Keratinocyte (primary cell): ENCODE measurements around the gene THAP3. TPM values are rescaled to one million over a fixed set of nuclear protein-coding genes. Genes with fewer than 3 reads are reported as not detected.

Source experiments
- DNase-seq: peaks from one replicate; pipeline ENCODE4 v3.0.0-alpha.2; 2011; ENCODE audit warnings: low read depth, missing footprints, low spot score
- FAIRE-seq: peaks from 2 replicates; lab custom pipeline; 2011; peaks lifted over from hg19 to GRCh38; lab: Jason Lieb, UNC
- H2AFZ ChIP-seq: 2 replicates; pipeline ENCODE4 v1.6.0; 2012; ENCODE audit warnings: low read length, control low read depth, inconsistent platforms; ENCODE audit not compliant: control insufficient read depth
- H3K27ac ChIP-seq: 2 replicates; pipeline ENCODE4 v1.5.1; 2011; ENCODE audit warnings: low read length; ENCODE audit not compliant: control insufficient read depth, insufficient read depth
- H3K27me3 ChIP-seq: 3 replicates; pipeline ENCODE4 v1.6.0; 2011; ENCODE audit warnings: low read length; ENCODE audit not compliant: control insufficient read depth, insufficient read depth; ENCODE audit errors: extremely low read depth
- H3K36me3 ChIP-seq, 2 experiments: 2 replicates in 1 of 2; 3 replicates in 1 of 2; pipeline ENCODE4 v1.5.1; 2011; ENCODE audit warnings: low read length in 2 of 2, mild to moderate bottlenecking in 1 of 2; ENCODE audit not compliant: control insufficient read depth in 2 of 2, insufficient read depth in 2 of 2; ENCODE audit errors: extremely low read depth in 1 of 2
- H3K4me1 ChIP-seq: 3 replicates; pipeline ENCODE4 v1.5.1; 2011; ENCODE audit warnings: low read length; ENCODE audit not compliant: control insufficient read depth, insufficient read depth; ENCODE audit errors: extremely low read depth
- H3K4me2 ChIP-seq: 3 replicates; pipeline ENCODE4 v1.6.0; 2011; ENCODE audit warnings: low read depth, low read length; ENCODE audit not compliant: control insufficient read depth, insufficient read depth; ENCODE audit errors: extremely low read depth
- H3K4me3 ChIP-seq, 3 experiments: fragments of 200-600 bp in 1 of 3; sonication (generic) in 1 of 3; 2 replicates in 2 of 3; 3 replicates in 1 of 3; pipeline ENCODE4 v1.5.1; 2011 to 2016; ENCODE audit warnings: low read length in 3 of 3, mild to moderate bottlenecking in 3 of 3, control low read depth in 2 of 3, inconsistent platforms in 1 of 3, low read depth in 1 of 3, mixed read lengths in 1 of 3, mixed run types in 1 of 3, moderate library complexity in 1 of 3; ENCODE audit not compliant: control insufficient read depth in 2 of 3, insufficient read depth in 2 of 3; ENCODE audit errors: extremely low read depth in 1 of 3
- H3K79me2 ChIP-seq: 2 replicates; pipeline ENCODE4 v1.6.0; 2012; ENCODE audit warnings: low read length; ENCODE audit not compliant: control insufficient read depth, insufficient read depth
- H3K9ac ChIP-seq: 3 replicates; pipeline ENCODE4 v1.6.0; 2011; ENCODE audit warnings: low read length; ENCODE audit not compliant: control insufficient read depth, insufficient read depth; ENCODE audit errors: extremely low read depth
- H3K9me1 ChIP-seq: 3 replicates; pipeline ENCODE4 v1.6.0; 2011; ENCODE audit warnings: low read length; ENCODE audit not compliant: control insufficient read depth, insufficient read depth; ENCODE audit errors: extremely low read depth
- H3K9me3 ChIP-seq: 2 replicates; pipeline ENCODE4 v1.5.1; 2012; ENCODE audit warnings: low read depth, low read length; ENCODE audit not compliant: control insufficient read depth
- H4K20me1 ChIP-seq: 3 replicates; pipeline ENCODE4 v1.6.0; 2011; ENCODE audit warnings: low read length; ENCODE audit not compliant: control insufficient read depth, insufficient read depth; ENCODE audit errors: extremely low read depth
- EZH2 ChIP-seq: IDR thresholded peaks from one replicate; pipeline ENCODE4 v1.6.1; 2012; ENCODE audit warnings: inconsistent platforms, mild to moderate bottlenecking, low read length, moderate library complexity
- dilution Hi-C: fragments of 300-500 bp; cut with MboI; formaldehyde crosslinking; loops from one replicate; pipeline ENCODE4 v1.7.0; 2020; ENCODE audit warnings: low sequenced_read_pairs; ENCODE audit not compliant: extremely low pct_ligation_motif_present
- polyA plus RNA-seq, 5 experiments: library from polyadenylated mRNA; depleted of rRNA in 3 of 5; stranded (reverse) in 3 of 5; stranded (forward) in 1 of 5; unstranded in 1 of 5; fragments of >200 nt; gene quantifications; 1 replicate in 1 of 5; 2 replicates in 3 of 5; 3 replicates in 1 of 5; pipeline versions ENCODE4 v1.2.1 to v1.2.3, GENCODE V29; 2011 to 2012; ENCODE audit warnings: missing spikeins in 2 of 5, low read depth in 1 of 5, low replicate concordance in 1 of 5
- TF ChIP-seq, protein P1 (sequence below), 3 experiments: IDR thresholded peaks in 1 of 3; conservative IDR thresholded peaks in 1 of 3; optimal IDR thresholded peaks in 1 of 3; 2 replicates in 2 of 3; 3 replicates in 1 of 3; pipeline versions ENCODE3 to v1.5.1; 2011; ENCODE audit warnings: low read length in 3 of 3, mild to moderate bottlenecking in 3 of 3, moderate library complexity in 2 of 3, control low read depth in 1 of 3, inconsistent platforms in 1 of 3; ENCODE audit not compliant: insufficient read depth in 2 of 3; ENCODE audit errors: extremely low read depth in 1 of 3

Gene THAP3
- polyA plus RNA-seq, 1 donor (not counting 4 experiments of a cell fraction or from before 2014, with no cell fraction given) = 5.1 TPM

DNA sequence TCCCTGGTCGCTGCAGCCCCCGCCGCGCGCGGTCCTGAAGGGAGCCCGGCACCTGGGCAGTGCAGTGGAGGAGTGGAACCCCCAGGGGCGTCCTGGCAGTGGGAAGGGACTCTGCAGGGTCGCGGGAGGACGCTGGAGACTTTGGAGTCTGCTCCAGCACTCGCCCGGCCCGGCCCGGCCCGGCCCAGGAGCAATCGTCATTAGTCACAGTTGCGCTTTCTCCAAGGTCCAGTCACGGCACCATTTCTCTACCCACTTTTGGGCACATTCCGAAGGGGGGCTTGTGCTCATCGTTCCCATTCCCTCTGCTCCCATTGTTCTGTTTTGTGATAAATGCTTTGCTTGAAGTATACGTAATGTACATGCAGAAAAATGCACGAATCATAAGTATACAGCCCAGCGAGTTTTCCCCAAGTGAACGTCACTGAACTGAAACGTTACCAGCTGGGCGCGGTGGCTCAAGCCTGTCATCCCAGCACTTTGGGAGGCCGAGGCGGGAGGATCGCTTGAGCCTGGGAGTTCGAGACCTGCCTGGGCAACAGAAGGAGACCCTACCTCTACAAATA lies 999 bp downstream of the THAP3 start:
- TF ChIP-seq, protein P1, sequence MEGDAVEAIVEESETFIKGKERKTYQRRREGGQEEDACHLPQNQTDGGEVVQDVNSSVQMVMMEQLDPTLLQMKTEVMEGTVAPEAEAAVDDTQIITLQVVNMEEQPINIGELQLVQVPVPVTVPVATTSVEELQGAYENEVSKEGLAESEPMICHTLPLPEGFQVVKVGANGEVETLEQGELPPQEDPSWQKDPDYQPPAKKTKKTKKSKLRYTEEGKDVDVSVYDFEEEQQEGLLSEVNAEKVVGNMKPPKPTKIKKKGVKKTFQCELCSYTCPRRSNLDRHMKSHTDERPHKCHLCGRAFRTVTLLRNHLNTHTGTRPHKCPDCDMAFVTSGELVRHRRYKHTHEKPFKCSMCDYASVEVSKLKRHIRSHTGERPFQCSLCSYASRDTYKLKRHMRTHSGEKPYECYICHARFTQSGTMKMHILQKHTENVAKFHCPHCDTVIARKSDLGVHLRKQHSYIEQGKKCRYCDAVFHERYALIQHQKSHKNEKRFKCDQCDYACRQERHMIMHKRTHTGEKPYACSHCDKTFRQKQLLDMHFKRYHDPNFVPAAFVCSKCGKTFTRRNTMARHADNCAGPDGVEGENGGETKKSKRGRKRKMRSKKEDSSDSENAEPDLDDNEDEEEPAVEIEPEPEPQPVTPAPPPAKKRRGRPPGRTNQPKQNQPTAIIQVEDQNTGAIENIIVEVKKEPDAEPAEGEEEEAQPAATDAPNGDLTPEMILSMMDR (optimal IDR thresholded peaks at IDR 0.05 in 1 of 3, IDR thresholded peaks at IDR 0.05 in 1 of 3, conservative IDR thresholded peaks at IDR 0.05 in 1 of 3; ENCODE audit: extremely low read depth in 1 of 3, insufficient read depth in 2 of 3, low read length in 3 of 3) = no peak
- no peak for TF ChIP-seq EZH2
- peak overlapping the region; percentile 66 to 91 (median 88) for H3K4me3 ChIP-seq
- H3K79me2 ChIP-seq = peaks cover 31% of the 10 kb centered on the region
- DNase-seq = no peak
- no peaks in the 10 kb centered on the region for H3K9me3 ChIP-seq
- H3K36me3 ChIP-seq = peaks cover 18 to 21% of the 10 kb centered on the region in 2 experiments
- H3K4me2 ChIP-seq = peak overlapping the region; percentile 82
- H2AFZ ChIP-seq = peak overlapping the region; percentile 74
- peak overlapping the region; percentile 67 for H3K27ac ChIP-seq
- no peaks in the 10 kb centered on the region for H3K27me3 ChIP-seq
- dilution Hi-C loops = no loop called here
- peaks cover 2% of the 10 kb centered on the region for H4K20me1 ChIP-seq
- no peaks in the 10 kb centered on the region for H3K9me1 ChIP-seq
- FAIRE-seq = no peak
- H3K9ac ChIP-seq = peak overlapping the region; percentile 80
- peaks cover 11% of the 10 kb centered on the region for H3K4me1 ChIP-seq

DNA sequence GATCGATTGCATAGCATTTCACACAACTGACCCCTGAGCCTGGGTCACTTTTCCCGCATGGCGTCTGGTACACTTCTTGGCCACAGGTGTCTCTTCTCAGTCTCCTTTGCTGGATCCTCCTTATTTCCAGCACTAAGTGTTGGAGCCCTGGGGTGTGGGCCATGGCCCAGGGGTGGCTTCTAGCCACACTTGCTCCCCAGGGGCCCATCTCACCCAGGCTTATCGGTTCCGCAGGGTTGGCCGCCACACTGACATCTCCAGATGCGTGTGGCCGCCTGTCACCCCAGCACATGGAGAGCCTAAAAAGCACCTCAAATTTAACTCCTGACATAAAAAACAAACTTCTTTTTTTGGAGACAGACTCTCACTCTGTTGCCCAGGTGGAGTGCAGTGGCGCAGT lies 2.4 kb downstream of the THAP3 start:
- no peak overlapping the region for H2AFZ ChIP-seq
- H3K36me3 ChIP-seq = peaks cover 12 to 17% of the 10 kb centered on the region in 2 experiments
- dilution Hi-C loops = no loop called here
- H3K4me3 ChIP-seq = no peak overlapping the region
- H3K27ac ChIP-seq = no peak overlapping the region
- TF ChIP-seq EZH2 = no peak
- TF ChIP-seq, protein P1 (optimal IDR thresholded peaks at IDR 0.05 in 1 of 3, IDR thresholded peaks at IDR 0.05 in 1 of 3, conservative IDR thresholded peaks at IDR 0.05 in 1 of 3; ENCODE audit: extremely low read depth in 1 of 3, insufficient read depth in 2 of 3, low read length in 3 of 3) = no peak
- no peaks in the 10 kb centered on the region for H3K9me1 ChIP-seq
- H3K27me3 ChIP-seq = no peaks in the 10 kb centered on the region
- no peaks in the 10 kb centered on the region for H3K9me3 ChIP-seq
- H3K9ac ChIP-seq = no peak overlapping the region
- H3K4me1 ChIP-seq = peaks cover 11% of the 10 kb centered on the region
- DNase-seq (no peak), FAIRE-seq (no peak)
- H3K79me2 ChIP-seq = peaks cover 27% of the 10 kb centered on the region
- H4K20me1 ChIP-seq = no peaks in the 10 kb centered on the region
- H3K4me2 ChIP-seq = no peak overlapping the region
